Retinal pigment epithelial cell (primary cell): ENCODE measurements around the gene MTRR.

Source experiments
- DNase-seq: peaks from one replicate; pipeline ENCODE4 v3.0.0-alpha.2; 2010; ENCODE audit warnings: low read depth
- H3K4me3 ChIP-seq: 2 replicates; pipeline ENCODE4 v1.5.1; 2011; ENCODE audit warnings: mild to moderate bottlenecking, low read length, control low read depth, moderate library complexity
- CTCF ChIP-seq: conservative IDR thresholded peaks from 2 replicates; pipeline ENCODE4 v1.5.1; 2011; ENCODE audit warnings: low read depth, low read length, control low read depth, inconsistent platforms

The MTRR gene

GRCh38 chr5:7855611-7856010 lies 13.3 kb upstream of the MTRR start:
- no peak for DNase-seq
- TF ChIP-seq CTCF = no peak
- H3K4me3 ChIP-seq = no peak overlapping the region

GRCh38 chr5:7856855-7857254 lies 12.1 kb upstream of the MTRR start:
- DNase-seq = no peak
- peak; percentile 87 for TF ChIP-seq CTCF
- H3K4me3 ChIP-seq = no peak overlapping the region

GRCh38 chr5:7857361-7857760 lies 11.6 kb upstream of the MTRR start:
- DNase-seq = no peak
- TF ChIP-seq CTCF = no peak

GRCh38 chr5:7857926-7858632 lies 10.9 kb upstream of the MTRR start:
- no peak for DNase-seq
- TF ChIP-seq CTCF = no peak
- no peak overlapping the region for H3K4me3 ChIP-seq

More at GRCh38 chr5:7857361-7857760, 11.6 kb upstream of the MTRR start:
- no peak overlapping the region for H3K4me3 ChIP-seq

- no peak for TF ChIP-seq CTCF
- no peak for DNase-seq
These were observed 2.8 kb upstream of the MTRR start for GRCh38 chr5:7866196-7866595.

GRCh38 chr5:7867260-7867659 lies 1.7 kb upstream of the MTRR start:
- DNase-seq = no peak
- no peak for TF ChIP-seq CTCF

More at GRCh38 chr5:7866196-7866595, 2.8 kb upstream of the MTRR start:
- H3K4me3 ChIP-seq = no peak overlapping the region

GRCh38 chr5:7868427-7868772 lies 548 bp upstream of the MTRR start:
- TF ChIP-seq CTCF = no peak
- no peak for DNase-seq
- peak overlapping the region; percentile 82 for H3K4me3 ChIP-seq

More at GRCh38 chr5:7867260-7867659, 1.7 kb upstream of the MTRR start:
- no peak overlapping the region for H3K4me3 ChIP-seq
